GM12801 (cell line): Measurements from ENCODE around the gene WDR54.

Experiments
- CTCF ChIP-seq: IDR thresholded peaks from one replicate; pipeline ENCODE4 v1.5.1; 2011; ENCODE audit warnings: control low read depth; ENCODE audit not compliant: insufficient read length; ENCODE audit errors: extremely low read depth

WDR54 gene

GRCh38 chr2:74406035-74406434 is 15.5 kb upstream of the WDR54 start:
- TF ChIP-seq CTCF: no peak

GRCh38 chr2:74407682-74408081 is 13.8 kb upstream of the WDR54 start:
- no peak for TF ChIP-seq CTCF

DNA sequence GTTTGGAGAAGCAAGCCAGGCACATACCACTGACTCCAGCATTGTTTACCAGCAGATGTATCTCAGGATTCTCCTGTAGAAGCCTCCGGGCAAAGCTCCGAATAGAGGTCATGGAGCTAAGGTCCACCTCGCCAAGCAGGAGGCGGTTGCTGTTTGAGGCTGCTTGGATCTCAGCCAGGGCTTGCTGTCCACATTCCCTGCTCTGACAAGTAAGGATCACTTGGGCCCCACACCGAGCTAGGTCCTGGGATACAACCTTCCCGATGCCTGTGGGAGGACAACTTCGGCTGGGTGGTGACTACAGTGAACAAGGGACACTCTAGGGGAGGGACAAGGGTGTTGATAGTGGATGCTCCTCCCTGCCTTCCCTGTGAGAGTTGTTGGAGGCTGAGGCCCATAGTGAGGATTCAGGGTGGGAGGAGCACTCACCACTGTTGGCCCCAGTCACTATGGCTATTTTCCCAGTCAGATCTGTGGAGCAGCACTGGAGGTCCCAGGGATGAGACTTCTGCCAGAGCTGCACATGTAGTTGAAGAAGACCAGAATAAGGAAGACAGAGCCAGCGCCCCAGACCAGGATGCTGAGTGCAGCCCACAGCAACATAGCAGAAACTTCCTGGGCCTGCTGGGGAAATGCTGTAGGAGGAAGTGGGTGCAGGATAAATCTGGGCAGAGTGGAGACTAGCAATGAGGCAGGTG is 8.4 kb upstream of the WDR54 start:
- no peak for TF ChIP-seq CTCF

DNA sequence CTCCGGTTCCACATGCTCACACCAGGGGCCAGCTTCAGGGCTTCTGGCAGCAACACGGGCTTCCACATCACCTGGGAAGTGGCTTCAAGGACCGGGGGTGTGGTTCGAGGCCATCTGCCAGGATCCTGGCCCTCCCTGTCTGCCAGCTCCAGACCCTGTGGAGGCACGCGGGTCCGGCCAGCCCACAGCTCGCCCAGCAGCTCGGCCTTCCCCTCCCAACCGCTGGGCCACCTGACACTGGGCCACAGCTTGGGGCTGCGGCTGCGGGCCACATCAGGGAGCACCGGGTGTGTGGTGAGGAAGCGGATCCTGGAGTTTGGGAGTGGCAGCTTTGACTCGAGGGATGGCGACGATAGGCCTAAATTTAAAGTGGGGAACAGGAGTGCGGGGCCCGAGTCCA is 7.1 kb upstream of the WDR54 start:
- TF ChIP-seq CTCF: no peak

GRCh38 chr2:74414881-74415761 is 6.4 kb upstream of the WDR54 start:
- no peak for TF ChIP-seq CTCF

DNA sequence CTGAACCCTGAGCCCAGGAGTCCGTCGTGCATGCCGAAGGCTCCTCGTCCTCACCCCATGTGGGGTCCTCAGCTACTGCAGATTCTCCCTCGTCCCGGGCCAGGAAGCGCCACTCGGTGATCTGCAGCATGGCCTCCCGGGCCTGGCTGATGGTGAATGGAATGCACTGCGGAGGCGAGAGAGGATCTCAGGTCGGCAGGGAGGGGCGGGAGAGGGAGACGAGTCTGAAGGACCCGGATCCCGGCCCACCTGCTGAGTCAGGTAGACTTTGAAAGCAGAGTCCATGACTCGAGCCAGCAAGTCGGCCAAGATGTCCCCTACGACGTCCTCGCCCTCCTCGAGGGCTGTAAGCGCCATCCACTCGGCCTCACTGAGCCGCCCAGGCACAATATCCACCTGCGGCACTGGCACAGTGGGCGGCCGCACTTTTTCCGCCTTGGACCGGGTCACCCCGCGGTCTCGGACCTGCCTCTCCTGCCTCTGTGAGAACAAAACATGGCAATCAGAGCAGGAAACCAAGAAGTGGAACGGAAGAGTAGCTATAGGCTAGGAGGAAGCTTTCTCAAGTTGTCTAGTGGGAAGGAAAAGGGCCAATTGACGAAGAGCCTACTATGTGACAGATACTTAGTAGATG is 5.7 kb upstream of the WDR54 start:
- TF ChIP-seq CTCF: no peak

DNA sequence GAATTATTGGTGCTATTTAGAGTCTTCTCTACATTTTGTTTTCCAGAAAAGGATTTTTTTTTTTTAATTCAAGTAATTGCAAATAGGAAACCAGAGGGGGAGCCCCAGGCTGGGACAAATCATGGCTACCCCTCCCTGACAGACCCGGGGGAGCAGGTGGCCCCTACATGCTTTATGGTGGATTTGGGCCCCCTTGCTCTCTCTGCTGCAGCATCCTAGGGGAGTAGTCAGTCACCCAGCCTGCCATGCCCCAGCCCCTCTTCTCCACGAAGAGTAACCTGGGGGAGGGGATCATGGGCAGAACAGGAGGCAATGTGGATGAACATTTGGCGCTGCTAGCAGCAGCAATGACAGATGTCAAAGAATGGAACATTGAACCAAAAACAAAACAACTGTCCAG is 4.8 kb upstream of the WDR54 start:
- no peak for TF ChIP-seq CTCF
